ENCODE data around the gene HMGCR.
"Not testable (repeated sequence)": the region's sequence is repeated elsewhere in the genome, so short reads cannot be mapped to it uniquely, and the experiment has no call there.

DNA sequence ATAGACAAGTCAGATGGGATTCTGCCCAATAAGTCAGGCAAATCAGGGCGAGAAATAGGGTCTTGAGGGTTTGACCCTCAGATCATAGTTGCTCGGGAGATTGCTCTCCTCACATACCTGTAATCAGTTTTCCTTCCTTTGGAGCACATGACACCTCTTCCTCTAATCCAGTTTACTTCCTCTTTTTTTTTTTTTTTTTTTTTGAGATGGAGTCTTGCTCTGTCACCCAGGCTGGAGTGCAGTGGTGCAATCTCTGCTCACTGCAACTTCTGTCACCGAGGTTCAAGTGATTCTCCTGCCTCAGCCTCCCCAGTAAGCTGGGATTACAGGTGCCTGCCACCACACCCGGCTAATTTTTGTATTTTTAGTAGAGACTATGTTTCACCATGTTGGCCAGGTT, 17.9 kb upstream of the HMGCR start:
- TF ChIP-seq EP300 (IDR thresholded peaks at IDR 0.05); RCOR1 (IDR thresholded peaks at IDR 0.05; ENCODE audit: low read depth, low read length); POLR2A (IDR thresholded peaks at IDR 0.05; ENCODE audit: low read length); CEBPB (IDR thresholded peaks at IDR 0.05); MAX (IDR thresholded peaks at IDR 0.05); CHD2 (IDR thresholded peaks at IDR 0.05; ENCODE audit: low read length, partially characterized antibody): not testable (repeated sequence)

All from A549 (cell line).